ENCODE results near the gene MICB.

DNA sequence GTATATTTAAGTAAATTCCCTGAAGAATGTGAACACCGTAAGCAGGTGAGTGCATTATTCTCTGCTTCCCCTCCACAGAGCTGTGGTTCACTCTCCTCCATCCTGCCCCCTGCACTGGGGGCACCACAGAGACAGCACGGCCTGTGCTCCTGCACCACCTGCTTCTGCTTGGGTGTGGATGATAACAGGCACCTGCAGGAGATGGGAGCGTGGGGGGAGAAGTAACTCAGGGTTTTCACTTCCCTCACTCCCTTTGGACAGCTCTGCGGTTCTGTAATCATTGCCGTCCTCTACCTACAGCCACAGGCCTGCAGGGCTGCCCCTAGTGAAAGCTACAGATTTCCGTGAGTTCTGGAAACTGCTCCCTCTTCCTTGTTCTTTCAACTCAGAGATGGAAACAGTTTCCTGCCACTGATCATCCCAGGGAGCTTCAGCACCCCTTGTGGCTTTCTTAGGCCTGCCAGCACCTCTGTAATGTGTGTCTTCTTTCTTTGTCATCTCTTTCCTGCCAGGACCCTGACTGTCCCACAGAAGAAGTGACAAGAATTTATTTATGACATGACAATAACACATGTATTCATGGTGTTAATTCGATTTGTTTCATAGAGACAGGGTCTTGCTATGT, 21.3 kb upstream of the MICB start:
- no peak for TF ChIP-seq CTCF (IDR thresholded peaks at IDR 0.05; ENCODE audit: low read depth, low read length)
- no peak for TF ChIP-seq POLR2A (IDR thresholded peaks at IDR 0.05; ENCODE audit: extremely low read depth, insufficient read length)

Data from NB4 (cell line).